ENCODE results near the gene PTGR3. TPM values are rescaled to one million over a fixed set of nuclear protein-coding genes. Genes with fewer than 3 reads are reported as not detected.
A peak's percentile ranks its signal among the peaks of the same experiment; 100 is the strongest.

PTGR3 gene, protein sequence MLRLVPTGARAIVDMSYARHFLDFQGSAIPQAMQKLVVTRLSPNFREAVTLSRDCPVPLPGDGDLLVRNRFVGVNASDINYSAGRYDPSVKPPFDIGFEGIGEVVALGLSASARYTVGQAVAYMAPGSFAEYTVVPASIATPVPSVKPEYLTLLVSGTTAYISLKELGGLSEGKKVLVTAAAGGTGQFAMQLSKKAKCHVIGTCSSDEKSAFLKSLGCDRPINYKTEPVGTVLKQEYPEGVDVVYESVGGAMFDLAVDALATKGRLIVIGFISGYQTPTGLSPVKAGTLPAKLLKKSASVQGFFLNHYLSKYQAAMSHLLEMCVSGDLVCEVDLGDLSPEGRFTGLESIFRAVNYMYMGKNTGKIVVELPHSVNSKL
- total RNA-seq (2021; fragmentation: NEBNext Ultra II Directional; extraction: Animal tissue kit (Norgen Biotek cat#: 25700)): 10 to 100 TPM; 37.9 to 47.5 (median 41.8) TPM
- long read RNA-seq, full-length matches to known transcripts: 23 of 38 reads
- long read RNA-seq, partial matches to known transcripts: 0 of 38 reads
- long read RNA-seq, other reads (novel, unspliced or antisense): 15 of 38 reads

DNA sequence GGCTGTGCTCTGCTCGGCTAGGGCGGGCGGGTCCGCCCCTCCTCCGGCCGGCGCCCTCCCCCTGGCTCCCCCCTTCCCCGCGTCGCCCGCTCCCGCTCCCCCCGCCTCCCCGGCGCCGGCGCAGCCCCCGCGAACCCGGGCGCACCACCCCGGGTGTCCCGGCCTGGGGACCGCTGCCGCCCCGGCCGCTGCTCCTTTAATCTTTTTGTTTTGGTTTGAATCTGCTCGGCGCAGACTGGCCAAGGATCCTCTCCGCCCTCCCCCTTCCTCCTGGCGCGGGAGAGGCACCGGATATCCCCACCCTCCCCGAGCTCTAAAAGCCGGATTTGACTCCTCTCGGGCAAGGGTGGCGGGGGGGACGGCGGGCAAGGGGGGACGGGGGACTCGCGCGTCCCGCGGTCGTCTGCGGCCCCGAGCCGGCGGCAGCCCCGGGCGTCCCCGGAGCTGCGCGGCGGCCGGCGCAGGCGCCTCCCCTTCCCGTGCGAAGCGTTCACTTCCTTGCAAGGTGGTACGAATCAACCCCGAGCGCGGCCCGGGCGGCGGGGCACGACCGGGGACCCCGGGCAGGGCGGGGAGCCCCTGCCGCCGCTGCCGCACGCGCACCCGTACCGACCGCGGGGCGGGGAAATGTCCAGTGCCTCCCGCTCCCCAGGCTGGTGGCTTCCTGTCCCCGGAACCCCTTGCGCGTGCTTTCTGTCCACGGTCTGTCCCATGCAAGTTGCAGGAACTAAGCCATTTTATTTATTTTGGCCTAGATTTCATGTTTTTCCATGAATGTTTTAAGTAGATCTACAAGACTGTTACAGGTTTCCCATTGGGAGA is at the start of gene PTGR3:
TSS of gene PTGR3 (minus strand) at position 11 of the 822 bp plus-strand sequence. CDS start 81 bp downstream, outside the sequence.
- DNase-seq: peak; percentile 77
- Mint-ChIP-seq H3K27ac (peak within 1 kb of the TSS; percentile 99), H3K9me3 (no peaks in the 10 kb centered on the region), H3K27me3 (ENCODE audit: insufficient read depth) (peaks cover 3% of the 10 kb centered on the region; the same call in 1 of the 2 replicates), H3K4me3 (peak within 1 kb of the TSS; percentile 100), H3K4me1 (ENCODE audit: low read depth) (peaks cover 55% of the 10 kb centered on the region), H3K36me3 (ENCODE audit: low read depth) (peaks cover 17% of the 10 kb centered on the region)
- TF ChIP-seq, protein P1, sequence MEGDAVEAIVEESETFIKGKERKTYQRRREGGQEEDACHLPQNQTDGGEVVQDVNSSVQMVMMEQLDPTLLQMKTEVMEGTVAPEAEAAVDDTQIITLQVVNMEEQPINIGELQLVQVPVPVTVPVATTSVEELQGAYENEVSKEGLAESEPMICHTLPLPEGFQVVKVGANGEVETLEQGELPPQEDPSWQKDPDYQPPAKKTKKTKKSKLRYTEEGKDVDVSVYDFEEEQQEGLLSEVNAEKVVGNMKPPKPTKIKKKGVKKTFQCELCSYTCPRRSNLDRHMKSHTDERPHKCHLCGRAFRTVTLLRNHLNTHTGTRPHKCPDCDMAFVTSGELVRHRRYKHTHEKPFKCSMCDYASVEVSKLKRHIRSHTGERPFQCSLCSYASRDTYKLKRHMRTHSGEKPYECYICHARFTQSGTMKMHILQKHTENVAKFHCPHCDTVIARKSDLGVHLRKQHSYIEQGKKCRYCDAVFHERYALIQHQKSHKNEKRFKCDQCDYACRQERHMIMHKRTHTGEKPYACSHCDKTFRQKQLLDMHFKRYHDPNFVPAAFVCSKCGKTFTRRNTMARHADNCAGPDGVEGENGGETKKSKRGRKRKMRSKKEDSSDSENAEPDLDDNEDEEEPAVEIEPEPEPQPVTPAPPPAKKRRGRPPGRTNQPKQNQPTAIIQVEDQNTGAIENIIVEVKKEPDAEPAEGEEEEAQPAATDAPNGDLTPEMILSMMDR (IDR thresholded peaks at IDR 0.05): no peak

DNA sequence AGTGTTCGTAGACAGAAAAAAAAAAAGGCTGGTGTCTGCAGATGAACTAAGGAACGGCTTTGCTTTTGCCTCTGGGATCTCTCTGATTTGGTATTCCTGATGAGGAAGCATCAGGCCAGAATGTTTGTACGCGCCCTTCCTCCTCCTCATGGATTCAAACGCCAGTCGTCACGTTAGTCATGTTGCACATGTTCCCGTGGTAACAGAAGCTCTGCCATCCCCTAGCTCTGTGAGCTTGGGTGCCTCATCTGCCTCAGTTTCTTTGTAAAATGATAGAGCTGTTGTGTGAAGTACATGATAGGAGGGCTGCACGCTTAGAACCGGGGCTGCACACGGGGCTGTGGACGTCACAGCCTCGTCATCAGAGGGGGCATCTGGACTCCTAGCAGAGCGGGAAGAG is 48.7 kb upstream of the PTGR3 start:
- DNase-seq: no peak
- Mint-ChIP-seq H3K36me3 (ENCODE audit: low read depth) (no peaks in the 10 kb centered on the region; the same call in 1 of the 2 replicates), H3K27me3 (ENCODE audit: insufficient read depth) (no peaks in the 10 kb centered on the region; the same call in 1 of the 2 replicates), H3K9me3 (no peaks in the 10 kb centered on the region), H3K4me1 (ENCODE audit: low read depth) (peaks cover 54% of the 10 kb centered on the region), H3K4me3 (peak overlapping the region; percentile 69), H3K27ac (peak overlapping the region; percentile 68)
- TF ChIP-seq, protein P1 (IDR thresholded peaks at IDR 0.05): no peak

DNA sequence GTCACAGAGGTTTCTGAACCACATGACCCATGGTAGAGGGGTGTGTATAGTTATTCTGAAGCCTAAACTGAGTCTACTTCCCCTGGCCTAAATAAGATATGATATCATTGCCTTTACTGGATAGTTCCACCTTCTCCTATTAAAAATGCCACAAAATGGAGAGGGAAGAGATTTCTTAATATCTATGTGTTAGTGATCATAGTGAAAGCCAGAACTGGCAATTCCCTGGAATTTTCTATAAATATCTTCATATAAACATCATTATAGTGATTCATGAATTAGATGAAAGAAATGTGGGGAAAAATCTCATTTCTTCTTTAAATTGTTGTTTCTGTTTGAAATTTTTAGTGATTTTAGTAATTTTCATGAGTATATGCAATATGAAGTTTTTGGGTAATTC is 47.4 kb upstream of the PTGR3 start:
- Mint-ChIP-seq H3K4me3 (no peak overlapping the region; the same call in 1 of the 2 replicates), H3K27ac (no peak overlapping the region), H3K4me1 (ENCODE audit: low read depth) (peaks cover 66% of the 10 kb centered on the region), H3K9me3 (no peaks in the 10 kb centered on the region), H3K27me3 (ENCODE audit: insufficient read depth) (no peaks in the 10 kb centered on the region; the same call in 1 of the 2 replicates), H3K36me3 (ENCODE audit: low read depth) (no peaks in the 10 kb centered on the region; the same call in 1 of the 2 replicates)
- DNase-seq: no peak
- TF ChIP-seq, protein P1 (IDR thresholded peaks at IDR 0.05): no peak

DNA sequence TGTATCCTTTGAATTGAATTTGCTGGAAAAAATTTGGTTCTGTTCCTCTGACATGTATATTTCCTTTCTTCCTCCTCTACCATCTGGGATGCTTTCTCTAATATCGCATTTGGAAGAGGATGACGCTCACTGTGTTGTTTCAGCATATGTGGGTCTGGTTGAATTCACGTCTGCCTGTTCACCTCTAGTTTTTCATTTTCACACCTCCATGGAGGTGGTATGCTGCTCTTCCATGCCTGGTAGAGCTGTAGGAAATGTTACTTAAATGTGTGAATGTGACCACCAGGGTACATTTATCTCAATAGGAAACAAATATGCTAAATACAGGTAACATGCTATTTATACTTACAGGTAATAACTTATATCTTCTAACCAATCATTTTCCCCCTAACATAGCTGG is 46.2 kb upstream of the PTGR3 start:
- no peak for DNase-seq
- H3K27ac Mint-ChIP-seq: peak overlapping the region; percentile 82
- no peaks in the 10 kb centered on the region for H3K9me3 Mint-ChIP-seq
- no peaks in the 10 kb centered on the region; the same call in 1 of the 2 replicates for H3K27me3 Mint-ChIP-seq (ENCODE audit: insufficient read depth)
- TF ChIP-seq, protein P1 (IDR thresholded peaks at IDR 0.05): peak; percentile 29
- H3K4me1 Mint-ChIP-seq (ENCODE audit: low read depth): peaks cover 72% of the 10 kb centered on the region
- H3K4me3 Mint-ChIP-seq: peak overlapping the region; percentile 81
- no peaks in the 10 kb centered on the region for H3K36me3 Mint-ChIP-seq (ENCODE audit: low read depth)

DNA sequence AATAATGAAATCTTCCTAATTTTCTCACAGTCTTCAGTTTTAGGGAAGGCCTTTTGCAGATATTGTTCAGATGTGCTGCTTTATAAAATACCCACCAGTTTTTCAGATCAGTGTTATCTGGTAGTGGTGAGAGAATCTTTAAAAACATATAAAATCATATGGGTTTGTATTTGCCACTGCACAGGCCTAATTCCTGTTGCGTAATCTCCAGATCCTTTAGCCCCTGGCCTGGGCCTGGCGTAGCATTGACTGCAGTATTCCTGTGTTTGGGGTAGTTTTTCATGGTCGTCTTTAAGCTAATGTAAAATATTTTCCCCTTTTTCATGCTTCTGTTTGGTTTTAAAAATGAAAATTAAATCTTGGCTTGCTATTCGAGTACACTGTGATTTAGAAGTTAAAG is 44.8 kb upstream of the PTGR3 start:
- peak overlapping the region; percentile 82 for H3K27ac Mint-ChIP-seq
- no peaks in the 10 kb centered on the region for H3K9me3 Mint-ChIP-seq
- TF ChIP-seq, protein P1 (IDR thresholded peaks at IDR 0.05): no peak
- peak overlapping the region; percentile 81 for H3K4me3 Mint-ChIP-seq
- no peak for DNase-seq
- no peaks in the 10 kb centered on the region; the same call in 1 of the 2 replicates for H3K27me3 Mint-ChIP-seq (ENCODE audit: insufficient read depth)
- peaks cover 74% of the 10 kb centered on the region for H3K4me1 Mint-ChIP-seq (ENCODE audit: low read depth)
- H3K36me3 Mint-ChIP-seq (ENCODE audit: low read depth): no peaks in the 10 kb centered on the region
